ENCODE measurements around the gene SLC46A1.

The SLC46A1 gene

GRCh38 chr17:28396635-28397239, 9.3 kb downstream of the SLC46A1 start:
- Histone ChIP-seq H3K9ac (ENCODE audit: low read depth, low read length) (no peak overlapping the region), H3K9me3 (ENCODE audit: insufficient read depth, low read length, severe bottlenecking) (no peaks in the 10 kb centered on the region), H3K27ac (ENCODE audit: low read length) (no peak overlapping the region), H2AFZ (ENCODE audit: low read depth, low read length) (no peak overlapping the region), H4K20me1 (ENCODE audit: insufficient read depth, low read length) (no peaks in the 10 kb centered on the region), H3K4me1 (ENCODE audit: insufficient read depth, low read length) (no peaks in the 10 kb centered on the region), H3K79me2 (ENCODE audit: insufficient read depth, low read length) (no peaks in the 10 kb centered on the region), H3K4me2 (ENCODE audit: insufficient read depth, low read length) (no peak overlapping the region), H3K27me3 (ENCODE audit: insufficient read depth, low read length, poor library complexity) (no peaks in the 10 kb centered on the region), H3K36me3 (ENCODE audit: insufficient read depth, low read length) (no peaks in the 10 kb centered on the region), H3K4me3 (ENCODE audit: low read depth in 1 of 2, low read length in 2 of 2) (no peak overlapping the region)
- ATAC-seq (ENCODE audit: insufficient read depth, low read depth) (no peak), DNase-seq (no peak)
- TF ChIP-seq CTCF (IDR thresholded peaks at IDR 0.05; ENCODE audit: borderline replicate concordance, extremely low read depth, low read length, poor library complexity, severe bottlenecking) (no peak), EZH2 (IDR thresholded peaks at IDR 0.05; ENCODE audit: borderline replicate concordance, low read depth, low read length, severe bottlenecking) (no peak)

DNA sequence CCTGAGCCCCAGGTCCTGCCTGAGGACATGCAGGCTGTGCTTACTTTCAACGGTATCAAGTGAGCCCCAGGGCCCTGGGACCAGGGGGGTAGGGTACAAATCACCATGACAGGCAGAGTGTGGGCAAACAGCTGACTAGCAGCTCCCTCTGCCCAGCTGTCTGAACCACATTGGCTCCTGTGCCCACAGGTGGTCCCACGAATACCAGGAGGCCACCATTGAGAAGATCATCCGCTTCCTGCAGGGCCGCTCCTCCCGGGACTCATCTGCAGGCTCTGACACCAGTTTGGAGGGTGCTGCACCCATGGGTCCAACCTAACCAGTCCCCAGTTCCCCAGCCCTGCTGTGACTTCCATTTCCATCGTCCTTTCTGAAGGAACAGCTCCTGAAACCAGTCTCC, 10.0 kb downstream of the SLC46A1 start:
- no peak for TF ChIP-seq CTCF (IDR thresholded peaks at IDR 0.05; ENCODE audit: borderline replicate concordance, extremely low read depth, low read length, poor library complexity, severe bottlenecking)
- TF ChIP-seq EZH2 (IDR thresholded peaks at IDR 0.05; ENCODE audit: borderline replicate concordance, low read depth, low read length, severe bottlenecking) = no peak
- H3K27ac ChIP-seq (ENCODE audit: low read length) = no peak overlapping the region
- no peak overlapping the region for H3K4me2 ChIP-seq (ENCODE audit: insufficient read depth, low read length)
- no peak for DNase-seq
- no peaks in the 10 kb centered on the region for H3K9me3 ChIP-seq (ENCODE audit: insufficient read depth, low read length, severe bottlenecking)
- H3K36me3 ChIP-seq (ENCODE audit: insufficient read depth, low read length) = no peaks in the 10 kb centered on the region
- H3K27me3 ChIP-seq (ENCODE audit: insufficient read depth, low read length, poor library complexity) = no peaks in the 10 kb centered on the region
- no peak for ATAC-seq (ENCODE audit: insufficient read depth, low read depth)
- H4K20me1 ChIP-seq (ENCODE audit: insufficient read depth, low read length) = no peaks in the 10 kb centered on the region
- H3K4me1 ChIP-seq (ENCODE audit: insufficient read depth, low read length) = no peaks in the 10 kb centered on the region
- no peaks in the 10 kb centered on the region for H3K79me2 ChIP-seq (ENCODE audit: insufficient read depth, low read length)
- H3K4me3 ChIP-seq (ENCODE audit: low read depth in 1 of 2, low read length in 2 of 2) = no peak overlapping the region
- H2AFZ ChIP-seq (ENCODE audit: low read depth, low read length) = no peak overlapping the region
- no peak overlapping the region for H3K9ac ChIP-seq (ENCODE audit: low read depth, low read length)

GRCh38 chr17:28395426-28395825, 10.6 kb downstream of the SLC46A1 start:
- H3K27me3 ChIP-seq (ENCODE audit: insufficient read depth, low read length, poor library complexity) = no peaks in the 10 kb centered on the region
- DNase-seq (no peak), ATAC-seq (ENCODE audit: insufficient read depth, low read depth) (no peak)
- H3K79me2 ChIP-seq (ENCODE audit: insufficient read depth, low read length) = no peaks in the 10 kb centered on the region
- H4K20me1 ChIP-seq (ENCODE audit: insufficient read depth, low read length) = no peaks in the 10 kb centered on the region
- H3K9ac ChIP-seq (ENCODE audit: low read depth, low read length) = no peak overlapping the region
- no peaks in the 10 kb centered on the region for H3K36me3 ChIP-seq (ENCODE audit: insufficient read depth, low read length)
- H3K4me1 ChIP-seq (ENCODE audit: insufficient read depth, low read length) = no peaks in the 10 kb centered on the region
- H3K4me3 ChIP-seq (ENCODE audit: low read depth in 1 of 2, low read length in 2 of 2) = no peak overlapping the region
- no peaks in the 10 kb centered on the region for H3K9me3 ChIP-seq (ENCODE audit: insufficient read depth, low read length, severe bottlenecking)
- no peak overlapping the region for H2AFZ ChIP-seq (ENCODE audit: low read depth, low read length)
- no peak overlapping the region for H3K4me2 ChIP-seq (ENCODE audit: insufficient read depth, low read length)
- TF ChIP-seq EZH2 (IDR thresholded peaks at IDR 0.05; ENCODE audit: borderline replicate concordance, low read depth, low read length, severe bottlenecking) (no peak), CTCF (IDR thresholded peaks at IDR 0.05; ENCODE audit: borderline replicate concordance, extremely low read depth, low read length, poor library complexity, severe bottlenecking) (no peak)
- H3K27ac ChIP-seq (ENCODE audit: low read length) = no peak overlapping the region
